Raji (cell line): ENCODE measurements around the gene MACROH2A1.

Experiments used
- POLR2A ChIP-seq: IDR thresholded peaks from 2 replicates; pipeline ENCODE4 v1.6.1; 2011; ENCODE audit warnings: low read depth, low read length, control low read depth; ENCODE audit not compliant: insufficient read depth

MACROH2A1 gene

DNA sequence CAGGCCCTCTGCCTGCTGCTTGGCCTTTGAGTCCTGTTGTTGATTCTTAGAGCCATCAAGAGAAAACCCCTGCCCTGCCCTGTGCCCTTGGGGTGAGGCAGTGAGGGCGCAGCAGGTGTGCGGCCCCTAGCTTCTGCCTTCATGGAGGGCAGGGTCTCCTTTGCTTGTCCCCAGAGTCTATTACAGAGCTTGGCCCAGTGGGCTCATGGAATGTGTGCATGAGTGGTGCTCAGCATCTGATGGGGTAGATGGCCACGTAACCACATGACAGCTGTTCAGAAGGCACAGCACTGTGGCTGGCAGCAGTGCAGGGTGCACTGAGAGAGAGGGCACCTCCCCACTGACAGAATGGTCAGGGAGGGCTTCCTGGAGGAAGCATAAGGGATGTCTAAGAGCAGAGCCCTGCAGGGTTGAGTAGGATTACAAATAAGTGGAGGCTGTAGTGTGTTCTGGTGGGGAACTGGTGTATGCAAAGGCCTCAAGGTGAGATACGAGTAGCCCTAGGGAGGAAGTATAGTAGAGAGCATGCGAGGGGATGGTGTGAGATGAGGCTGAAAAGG, 70.8 kb downstream of the MACROH2A1 start:
- no peak for TF ChIP-seq POLR2A

DNA sequence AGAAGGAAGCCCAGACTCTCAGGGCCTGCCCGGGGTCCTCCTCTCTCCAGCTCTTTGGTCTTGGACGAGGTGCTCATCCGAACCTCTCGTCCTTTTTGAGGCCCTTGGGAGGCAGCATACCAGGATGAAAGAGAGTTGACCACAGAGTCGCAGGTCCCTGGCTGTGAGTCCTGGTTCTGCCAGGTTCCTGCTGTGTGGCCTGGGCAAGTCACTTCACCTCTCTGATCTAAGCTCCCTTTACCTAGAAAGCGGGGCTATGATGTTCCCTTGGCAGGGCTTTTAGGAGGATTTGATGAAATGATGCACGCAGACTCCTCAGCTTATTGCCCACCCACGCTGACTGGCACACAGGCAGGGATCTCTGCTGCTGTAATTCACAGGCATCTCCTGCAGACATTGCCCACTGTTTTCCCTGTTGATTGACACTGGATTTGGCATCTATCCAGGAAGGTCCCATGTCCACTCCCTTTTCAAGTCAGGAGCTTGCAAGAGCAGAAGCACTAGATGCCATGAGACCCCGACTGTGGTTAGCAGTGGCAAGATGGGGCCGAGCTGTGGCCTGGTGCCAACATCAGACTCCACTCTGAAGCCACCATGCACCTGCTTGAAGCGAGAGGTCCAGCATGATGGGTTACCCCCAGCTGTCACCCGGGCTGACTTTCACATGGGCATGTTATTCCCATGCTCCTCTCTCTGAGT, 71.5 kb downstream of the MACROH2A1 start:
- TF ChIP-seq POLR2A: no peak

- no peak for TF ChIP-seq POLR2A
Measured at GRCh38 chr5:135326296-135327254, 72.5 kb downstream of the MACROH2A1 start.

DNA sequence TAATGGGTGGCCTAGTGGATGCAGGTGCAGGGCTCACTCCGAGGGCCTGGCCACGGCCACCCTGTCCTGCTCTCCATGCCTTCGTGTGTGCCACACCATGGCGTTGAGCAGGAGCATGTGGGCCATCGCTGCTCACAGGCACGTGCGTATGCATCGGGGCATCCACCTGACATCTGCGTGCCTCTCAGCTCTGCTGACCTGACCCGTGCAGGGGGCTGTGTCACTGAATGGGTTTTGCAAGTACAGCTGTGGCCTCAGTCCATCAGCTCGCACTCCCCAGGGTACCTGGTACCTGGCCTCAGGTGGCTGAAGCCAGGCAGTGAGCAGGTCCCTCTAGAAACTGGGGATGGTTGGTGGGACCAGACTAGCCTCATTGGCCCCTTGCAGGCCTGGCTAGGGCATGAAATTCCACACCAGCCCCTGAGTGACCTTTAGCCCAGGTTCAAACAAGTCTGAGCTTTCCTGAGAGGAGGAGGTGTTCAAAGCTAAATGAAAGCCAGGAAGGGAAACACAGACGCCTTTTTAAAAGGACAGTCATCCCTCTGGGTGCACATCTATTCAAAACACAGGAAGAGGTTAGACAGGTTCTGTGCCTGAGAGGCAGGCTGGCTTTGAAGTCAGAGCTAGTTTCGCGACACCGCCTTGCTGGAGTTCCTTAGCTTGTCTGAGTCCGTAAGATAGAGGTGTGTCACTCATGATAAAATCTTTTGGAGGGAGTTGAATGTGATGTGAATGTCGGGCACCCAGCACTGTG, 74.0 kb downstream of the MACROH2A1 start:
- no peak for TF ChIP-seq POLR2A

GRCh38 chr5:135324160-135324559, 74.9 kb downstream of the MACROH2A1 start:
- TF ChIP-seq POLR2A: no peak

DNA sequence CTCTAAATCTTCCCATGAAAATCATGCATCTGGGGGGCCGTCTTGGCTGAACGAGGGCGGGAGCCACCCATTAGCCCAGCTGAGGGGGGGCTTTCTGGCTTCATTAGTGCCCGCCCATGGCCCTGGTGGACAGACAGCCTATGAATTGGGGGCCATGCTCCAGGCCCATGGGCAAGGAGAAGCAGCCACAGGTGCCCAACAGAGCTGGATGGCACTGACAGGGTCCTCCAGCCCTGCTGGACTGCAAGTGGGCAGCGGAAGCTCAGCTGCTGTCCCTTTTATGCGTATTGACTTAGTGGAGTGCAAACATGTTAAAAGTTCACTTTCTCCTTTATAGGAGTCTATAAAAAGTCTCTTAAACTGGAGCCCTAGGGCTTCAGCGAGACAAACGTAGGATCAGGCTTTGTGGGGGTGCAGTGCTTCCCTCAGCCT, 75.3 kb downstream of the MACROH2A1 start:
- no peak for TF ChIP-seq POLR2A

- no peak for TF ChIP-seq POLR2A
Measured at GRCh38 chr5:135323227-135323626, 75.8 kb downstream of the MACROH2A1 start.

- TF ChIP-seq POLR2A: no peak
Measured at GRCh38 chr5:135322744-135323143, 76.3 kb downstream of the MACROH2A1 start.

GRCh38 chr5:135322271-135322670, 76.8 kb downstream of the MACROH2A1 start:
- no peak for TF ChIP-seq POLR2A

- TF ChIP-seq POLR2A: no peak
Measured at GRCh38 chr5:135320718-135321484, 78.1 kb downstream of the MACROH2A1 start.

DNA sequence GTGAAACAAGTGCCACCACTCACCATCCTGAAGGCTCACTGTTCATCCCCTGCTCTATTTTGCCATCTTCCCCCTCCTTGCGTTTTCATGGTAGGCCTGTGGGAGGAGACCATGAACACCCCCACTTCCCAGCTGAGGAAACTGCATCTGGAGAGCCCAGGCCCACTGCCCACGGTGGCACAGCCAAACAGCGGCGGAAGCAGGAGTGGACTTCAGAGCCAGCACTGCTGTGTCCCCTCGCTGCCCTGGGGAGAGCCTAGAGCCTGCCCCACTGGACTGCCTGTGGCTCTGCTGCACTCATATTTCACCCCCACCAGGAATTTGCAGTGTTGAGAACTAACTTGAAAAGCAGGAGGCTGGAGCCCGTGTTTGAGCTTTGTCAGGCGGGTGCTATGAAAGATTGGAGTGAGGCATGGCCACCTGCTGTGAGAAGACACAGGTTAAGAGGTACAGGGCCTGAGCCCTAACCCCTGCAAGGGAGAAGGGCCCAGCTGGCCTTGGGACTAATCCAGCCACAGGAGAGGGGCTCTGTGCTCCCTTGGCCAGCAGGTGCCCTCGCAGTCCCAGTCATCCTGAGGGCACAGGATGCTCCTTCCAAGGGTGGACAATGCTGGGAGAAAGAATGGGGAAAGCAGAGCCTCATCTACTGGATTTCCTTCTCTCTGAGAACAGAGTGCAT, 79.0 kb downstream of the MACROH2A1 start:
- no peak for TF ChIP-seq POLR2A

- no peak for TF ChIP-seq POLR2A
Measured at GRCh38 chr5:135319458-135319857, 79.6 kb downstream of the MACROH2A1 start.

DNA sequence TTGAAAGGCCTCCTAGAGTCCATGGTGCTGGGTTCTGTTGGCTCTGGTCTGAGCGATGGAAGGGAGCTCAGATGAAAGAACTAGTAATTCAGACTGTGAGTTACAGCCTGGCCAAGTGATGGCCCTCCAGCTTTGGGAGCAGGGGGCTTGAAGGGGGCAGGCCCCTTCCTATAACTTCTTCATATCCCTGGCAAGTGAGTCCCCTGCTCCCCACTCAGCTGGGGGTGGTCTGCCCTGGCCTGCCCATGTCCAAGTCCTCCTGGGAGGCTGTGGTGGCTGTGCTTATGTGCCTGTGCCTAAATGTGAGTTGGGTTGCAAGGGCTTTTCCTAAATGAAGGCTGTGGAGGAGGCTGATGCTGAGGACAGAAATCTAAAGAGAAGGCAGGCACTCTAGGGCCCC, 80.1 kb downstream of the MACROH2A1 start:
- no peak for TF ChIP-seq POLR2A

DNA sequence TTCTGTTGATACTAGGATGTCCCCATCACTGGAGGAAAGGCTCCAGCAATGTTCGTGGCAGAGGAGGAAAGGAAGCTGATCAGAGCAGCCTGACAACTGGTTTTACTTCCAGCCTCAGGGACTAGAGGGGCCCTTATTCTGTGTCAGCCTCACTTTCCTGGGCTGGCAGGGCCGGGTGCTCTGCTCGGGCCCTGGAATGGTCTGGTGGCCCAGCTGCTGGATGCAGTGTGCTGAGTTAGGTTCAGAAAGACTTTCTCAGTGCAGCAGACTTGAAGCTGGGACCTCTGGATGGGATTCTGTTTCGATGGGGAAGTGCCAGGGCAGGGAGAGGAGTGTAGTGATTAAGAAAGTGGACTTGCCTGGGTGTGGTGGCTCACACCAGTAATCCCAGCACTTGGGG, 81.0 kb downstream of the MACROH2A1 start:
- TF ChIP-seq POLR2A: no peak
